PFSK-1 (cell line): ENCODE results near the gene LILRA5.

ENCODE experiments used
- POLR2AphosphoS5 ChIP-seq: IDR thresholded peaks from 2 replicates; pipeline ENCODE4 v1.6.1; 2012; ENCODE audit warnings: low read depth, mild to moderate bottlenecking, control low read depth, low read length, moderate library complexity
- REST ChIP-seq, 2 experiments: IDR thresholded peaks; 2 replicates each; pipeline versions ENCODE4 v1.6.1 to v1.8.0; 2011 to 2012; ENCODE audit warnings: low read depth in 2 of 2, low read length in 2 of 2, control low read depth in 1 of 2, inconsistent platforms in 1 of 2, mild to moderate bottlenecking in 1 of 2, moderate library complexity in 1 of 2; ENCODE audit not compliant: insufficient read depth in 1 of 2
- SIN3A ChIP-seq: IDR thresholded peaks from 2 replicates; pipeline ENCODE4 v1.6.1; 2012; ENCODE audit warnings: mild to moderate bottlenecking, low read length, moderate library complexity, borderline replicate concordance; ENCODE audit not compliant: insufficient read depth

- TF ChIP-seq SIN3A (no peak), REST (IDR thresholded peaks at IDR 0.05; ENCODE audit: insufficient read depth in 1 of 2, low read depth in 2 of 2, low read length in 2 of 2) (no peak), POLR2AphosphoS5 (no peak)
Observed at GRCh38 chr19:54337858-54338230, 24.9 kb upstream of the LILRA5 start.
